KMS-11 (cell line): ENCODE results near the gene CELSR3.

ENCODE experiments used
- H2AFZ ChIP-seq: fragments of 200-600 bp; sonication (generic); 2 replicates; pipeline ENCODE4 v1.6.1; 2016; ENCODE audit warnings: antibody characterized with exemption, mixed run types, low read depth
- H3K27ac ChIP-seq: fragments of 200-600 bp; sonication (generic); 2 replicates; pipeline ENCODE4 v1.6.1; 2016; ENCODE audit warnings: mild to moderate bottlenecking, mixed run types
- H3K27me3 ChIP-seq: fragments of 200-600 bp; sonication (generic); 2 replicates; pipeline ENCODE4 v1.6.1; 2017; ENCODE audit warnings: mild to moderate bottlenecking, low read depth, mixed run types, moderate library complexity; ENCODE audit not compliant: insufficient read depth
- H3K36me3 ChIP-seq: fragments of 200-600 bp; sonication (generic); 2 replicates; pipeline ENCODE4 v1.6.1; 2017; ENCODE audit warnings: mild to moderate bottlenecking, mixed run types; ENCODE audit not compliant: insufficient read depth
- H3K4me1 ChIP-seq: fragments of 200-600 bp; sonication (generic); 2 replicates; pipeline ENCODE4 v1.6.1; 2016; ENCODE audit warnings: mild to moderate bottlenecking, low read depth, mixed run types; ENCODE audit not compliant: poor library complexity, severe bottlenecking
- H3K4me2 ChIP-seq: fragments of 200-600 bp; sonication (generic); 2 replicates; pipeline ENCODE4 v1.7.0; 2016; ENCODE audit warnings: mild to moderate bottlenecking, mixed run types
- H3K4me3 ChIP-seq: fragments of 200-600 bp; sonication (generic); IDR thresholded peaks from 2 replicates; pipeline ENCODE4 v1.6.1; 2017; ENCODE audit warnings: low read depth, low read length, mixed read lengths; ENCODE audit not compliant: insufficient read depth
- H3K79me2 ChIP-seq: fragments of 200-600 bp; sonication (generic); 2 replicates; pipeline ENCODE4 v1.6.1; 2016; ENCODE audit warnings: low read depth, mixed run types; ENCODE audit not compliant: insufficient read depth
- H3K9ac ChIP-seq: fragments of 200-600 bp; sonication (generic); 2 replicates; pipeline ENCODE4 v1.6.1; 2016; ENCODE audit warnings: mild to moderate bottlenecking, mixed run types
- H4K20me1 ChIP-seq: fragments of 200-600 bp; sonication (generic); 2 replicates; pipeline ENCODE4 v1.6.1; 2016; ENCODE audit warnings: mild to moderate bottlenecking, mixed run types; ENCODE audit not compliant: insufficient read depth
- TF ChIP-seq, protein P1 (sequence below): fragments of 200-600 bp; sonication (generic); conservative IDR thresholded peaks from 2 replicates; pipeline ENCODE4 v1.6.1; 2017; ENCODE audit warnings: low read depth, mild to moderate bottlenecking, antibody characterized with exemption, low read length, moderate library complexity, mixed read lengths

The CELSR3 gene

DNA sequence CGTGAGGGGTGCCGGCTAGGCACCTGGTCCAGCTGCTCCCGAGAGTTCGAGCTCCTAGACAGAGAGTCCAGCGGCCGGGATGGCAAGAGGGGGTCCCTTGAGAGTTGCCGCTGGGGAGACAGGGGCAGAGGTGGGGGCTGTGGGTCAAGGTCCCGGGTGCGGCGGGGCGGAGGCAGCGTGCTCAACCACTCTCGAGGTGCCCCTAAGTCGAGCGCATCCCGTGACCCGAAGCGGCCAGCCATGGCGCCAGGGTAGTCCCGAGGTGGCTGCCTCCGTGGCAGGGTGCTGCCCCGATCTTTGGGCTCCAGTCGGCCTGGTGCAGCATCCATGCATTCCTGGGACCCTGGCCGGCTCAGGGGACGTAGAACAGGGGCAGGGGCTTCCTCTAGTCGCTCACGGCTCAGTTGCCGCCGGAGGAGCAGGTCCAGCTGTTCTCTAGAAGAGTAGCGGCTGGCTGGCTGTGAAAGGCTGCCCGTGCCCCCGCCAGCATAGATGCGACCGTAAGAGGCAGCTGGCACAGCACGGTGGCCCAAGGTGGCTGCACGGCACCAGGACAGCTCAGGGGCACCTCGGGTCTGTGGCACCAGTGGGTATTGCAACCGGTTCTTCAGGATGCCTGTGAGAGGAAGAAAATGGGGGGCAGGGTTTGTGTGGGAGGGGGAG, 22.6 kb downstream of the CELSR3 start:
- Histone ChIP-seq H3K9ac (no peak overlapping the region), H3K36me3 (no peaks in the 10 kb centered on the region), H3K27me3 (no peaks in the 10 kb centered on the region), H3K4me1 (no peaks in the 10 kb centered on the region), H3K79me2 (no peaks in the 10 kb centered on the region), H3K4me3 (no peak overlapping the region), H3K4me2 (no peak overlapping the region), H4K20me1 (no peaks in the 10 kb centered on the region), H2AFZ (no peak overlapping the region), H3K27ac (no peak overlapping the region)
- TF ChIP-seq, protein P1, sequence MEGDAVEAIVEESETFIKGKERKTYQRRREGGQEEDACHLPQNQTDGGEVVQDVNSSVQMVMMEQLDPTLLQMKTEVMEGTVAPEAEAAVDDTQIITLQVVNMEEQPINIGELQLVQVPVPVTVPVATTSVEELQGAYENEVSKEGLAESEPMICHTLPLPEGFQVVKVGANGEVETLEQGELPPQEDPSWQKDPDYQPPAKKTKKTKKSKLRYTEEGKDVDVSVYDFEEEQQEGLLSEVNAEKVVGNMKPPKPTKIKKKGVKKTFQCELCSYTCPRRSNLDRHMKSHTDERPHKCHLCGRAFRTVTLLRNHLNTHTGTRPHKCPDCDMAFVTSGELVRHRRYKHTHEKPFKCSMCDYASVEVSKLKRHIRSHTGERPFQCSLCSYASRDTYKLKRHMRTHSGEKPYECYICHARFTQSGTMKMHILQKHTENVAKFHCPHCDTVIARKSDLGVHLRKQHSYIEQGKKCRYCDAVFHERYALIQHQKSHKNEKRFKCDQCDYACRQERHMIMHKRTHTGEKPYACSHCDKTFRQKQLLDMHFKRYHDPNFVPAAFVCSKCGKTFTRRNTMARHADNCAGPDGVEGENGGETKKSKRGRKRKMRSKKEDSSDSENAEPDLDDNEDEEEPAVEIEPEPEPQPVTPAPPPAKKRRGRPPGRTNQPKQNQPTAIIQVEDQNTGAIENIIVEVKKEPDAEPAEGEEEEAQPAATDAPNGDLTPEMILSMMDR = no peak

DNA sequence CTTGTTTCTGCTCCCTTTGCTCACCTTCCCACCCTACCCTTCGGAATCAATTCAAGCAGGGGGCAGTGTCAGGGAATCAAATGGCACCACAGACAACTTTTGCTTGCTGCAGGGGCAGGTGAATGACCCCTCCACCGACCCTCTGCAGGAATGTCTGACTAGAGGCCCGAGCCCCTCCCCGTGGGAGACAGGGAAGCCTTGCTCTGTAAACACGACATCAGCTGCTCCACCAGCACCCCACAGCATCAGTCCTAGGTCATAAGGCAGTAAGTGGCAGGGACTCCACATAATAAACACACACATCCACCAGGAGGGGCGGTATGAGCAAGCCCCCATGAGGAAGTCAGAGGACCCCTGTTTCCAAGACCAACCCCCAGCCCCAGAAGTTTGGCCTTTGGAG, 25.4 kb downstream of the CELSR3 start:
- H2AFZ ChIP-seq = no peak overlapping the region
- no peak overlapping the region for H3K9ac ChIP-seq
- no peaks in the 10 kb centered on the region for H3K4me1 ChIP-seq
- no peak overlapping the region for H3K4me2 ChIP-seq
- no peaks in the 10 kb centered on the region for H3K27me3 ChIP-seq
- TF ChIP-seq, protein P1 = no peak
- no peaks in the 10 kb centered on the region for H3K79me2 ChIP-seq
- no peaks in the 10 kb centered on the region for H4K20me1 ChIP-seq
- H3K4me3 ChIP-seq = no peak overlapping the region
- H3K36me3 ChIP-seq = no peaks in the 10 kb centered on the region
- H3K27ac ChIP-seq = no peak overlapping the region

DNA sequence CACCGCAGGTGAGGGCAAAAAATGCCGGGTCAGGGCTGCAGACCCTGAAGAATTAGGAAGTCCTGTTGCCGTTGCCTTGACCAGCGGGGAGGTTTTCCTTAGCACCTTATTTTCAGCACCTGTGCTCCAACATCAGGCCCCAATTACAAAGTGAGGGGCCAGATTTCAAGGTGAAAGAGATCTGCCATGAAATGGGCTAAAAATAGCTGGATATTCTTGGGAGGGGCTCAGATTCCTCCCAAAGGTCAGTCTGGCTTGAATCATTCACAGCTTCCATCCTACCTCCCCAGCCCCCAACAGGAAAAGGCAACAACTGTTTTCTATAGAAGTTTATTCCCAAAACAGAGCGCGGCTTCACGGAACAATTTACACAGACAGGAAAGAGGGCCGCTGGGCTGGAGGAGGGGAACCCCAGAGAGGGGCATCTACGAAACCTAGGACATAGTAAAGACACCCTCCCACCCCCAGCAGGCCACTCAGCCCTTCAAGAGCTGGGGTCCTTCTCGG, 26.5 kb downstream of the CELSR3 start:
- Histone ChIP-seq H3K27me3 (no peaks in the 10 kb centered on the region), H4K20me1 (no peaks in the 10 kb centered on the region), H3K36me3 (no peaks in the 10 kb centered on the region), H3K4me2 (peak overlapping the region; percentile 63), H3K79me2 (no peaks in the 10 kb centered on the region), H2AFZ (peak overlapping the region; percentile 73), H3K4me1 (no peaks in the 10 kb centered on the region), H3K4me3 (peak overlapping the region; percentile 17), H3K27ac (no peak overlapping the region), H3K9ac (peak overlapping the region; percentile 18; the same call in 1 of the 2 replicates)
- TF ChIP-seq, protein P1 = no peak

DNA sequence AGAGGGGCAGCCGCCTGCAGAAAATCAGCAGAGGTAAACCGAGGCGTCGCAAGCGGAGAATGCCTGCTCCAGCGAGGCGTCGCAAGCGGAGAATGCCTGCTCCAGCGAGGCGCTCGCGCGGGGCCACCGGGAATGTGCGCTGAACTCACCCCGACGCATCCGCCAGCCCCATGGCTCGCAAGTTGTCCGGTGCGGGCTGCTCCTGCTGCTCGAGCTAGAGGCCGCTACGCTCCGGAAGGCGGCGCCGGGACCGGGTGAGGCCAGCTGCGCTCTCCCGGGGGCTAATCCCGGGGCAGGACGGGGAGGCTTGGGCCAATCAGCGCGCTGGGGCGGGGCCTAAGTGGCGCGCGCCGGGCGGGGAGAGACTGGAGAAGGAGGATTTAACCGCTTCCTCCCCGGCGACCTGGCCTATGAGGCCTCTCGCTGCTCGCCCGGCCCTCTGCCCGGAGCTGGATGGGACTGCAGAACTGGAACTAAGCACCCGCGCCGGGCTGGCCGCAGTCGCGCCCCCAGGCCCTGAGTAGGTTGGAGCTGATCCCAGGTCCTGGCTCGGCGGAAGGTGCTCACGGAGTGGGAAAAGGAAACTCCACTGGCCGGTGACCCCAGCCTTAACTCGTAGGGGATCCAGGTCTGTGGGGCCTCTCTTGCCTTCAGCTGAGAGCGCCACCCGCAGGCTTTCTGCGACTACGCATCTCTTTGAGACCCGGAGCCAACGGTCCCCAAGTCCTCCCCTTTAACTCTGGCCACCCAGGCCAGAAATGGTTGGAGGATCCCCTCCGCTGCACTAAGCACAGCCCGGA, 27.3 kb downstream of the CELSR3 start, which contains the start of gene SLC26A6:
TSS of gene SLC26A6 (minus strand) at position 240 of the 800 bp plus-strand sequence. CDS start at position 172, 68 bp downstream.
- Histone ChIP-seq H3K4me3 (peak within 1 kb of the TSS; percentile 17), H3K4me2 (peak within 1 kb of the TSS; percentile 63), H4K20me1 (no peaks in the 10 kb centered on the region), H3K27me3 (no peaks in the 10 kb centered on the region), H3K79me2 (no peaks in the 10 kb centered on the region), H3K27ac (no peak within 1 kb of the TSS), H3K36me3 (no peaks in the 10 kb centered on the region), H3K4me1 (no peaks in the 10 kb centered on the region), H3K9ac (peak within 1 kb of the TSS; percentile 22; the same call in 1 of the 2 replicates), H2AFZ (peak within 1 kb of the TSS; percentile 73)
- TF ChIP-seq, protein P1 = 0 out of 2 replicates have a peak, but pooled peaks have one; percentile 34
